ENCODE results near the gene ZBTB4.

DNA sequence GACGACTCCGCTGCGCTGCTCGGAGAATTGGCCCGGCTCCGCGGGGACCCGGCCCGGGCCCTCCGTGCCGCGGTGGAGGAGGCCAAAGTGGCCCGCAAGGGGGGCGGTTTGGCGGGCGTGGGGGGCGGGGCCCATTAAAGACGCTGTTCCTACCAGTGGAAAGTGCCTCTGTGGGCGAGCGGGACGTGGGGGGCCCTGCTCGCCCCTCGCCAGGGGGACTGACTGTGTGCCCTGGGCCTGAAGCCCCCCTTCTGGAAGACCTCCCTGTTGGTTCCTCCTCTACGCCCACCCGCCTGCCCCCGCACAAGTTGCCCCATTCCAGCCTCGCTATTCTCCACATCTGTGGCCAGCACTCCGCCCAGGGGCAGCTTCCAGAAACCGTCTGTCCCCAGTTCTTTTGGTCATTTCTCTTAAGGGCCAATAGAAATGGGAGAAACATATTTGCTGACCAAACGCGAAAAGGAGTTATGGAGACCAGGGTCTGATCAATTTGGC lies 42.0 kb downstream of the ZBTB4 start:
- TF ChIP-seq POLR2A (IDR thresholded peaks at IDR 0.05) (no peak), EP300 (IDR thresholded peaks at IDR 0.05) (no peak)
- TF ChIP-seq, protein P1, sequence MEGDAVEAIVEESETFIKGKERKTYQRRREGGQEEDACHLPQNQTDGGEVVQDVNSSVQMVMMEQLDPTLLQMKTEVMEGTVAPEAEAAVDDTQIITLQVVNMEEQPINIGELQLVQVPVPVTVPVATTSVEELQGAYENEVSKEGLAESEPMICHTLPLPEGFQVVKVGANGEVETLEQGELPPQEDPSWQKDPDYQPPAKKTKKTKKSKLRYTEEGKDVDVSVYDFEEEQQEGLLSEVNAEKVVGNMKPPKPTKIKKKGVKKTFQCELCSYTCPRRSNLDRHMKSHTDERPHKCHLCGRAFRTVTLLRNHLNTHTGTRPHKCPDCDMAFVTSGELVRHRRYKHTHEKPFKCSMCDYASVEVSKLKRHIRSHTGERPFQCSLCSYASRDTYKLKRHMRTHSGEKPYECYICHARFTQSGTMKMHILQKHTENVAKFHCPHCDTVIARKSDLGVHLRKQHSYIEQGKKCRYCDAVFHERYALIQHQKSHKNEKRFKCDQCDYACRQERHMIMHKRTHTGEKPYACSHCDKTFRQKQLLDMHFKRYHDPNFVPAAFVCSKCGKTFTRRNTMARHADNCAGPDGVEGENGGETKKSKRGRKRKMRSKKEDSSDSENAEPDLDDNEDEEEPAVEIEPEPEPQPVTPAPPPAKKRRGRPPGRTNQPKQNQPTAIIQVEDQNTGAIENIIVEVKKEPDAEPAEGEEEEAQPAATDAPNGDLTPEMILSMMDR (IDR thresholded peaks at IDR 0.05): no peak

Measured in stomach (tissue), 4 donors.